Measurements from ENCODE around the gene CDK10.

The CDK10 gene

DNA sequence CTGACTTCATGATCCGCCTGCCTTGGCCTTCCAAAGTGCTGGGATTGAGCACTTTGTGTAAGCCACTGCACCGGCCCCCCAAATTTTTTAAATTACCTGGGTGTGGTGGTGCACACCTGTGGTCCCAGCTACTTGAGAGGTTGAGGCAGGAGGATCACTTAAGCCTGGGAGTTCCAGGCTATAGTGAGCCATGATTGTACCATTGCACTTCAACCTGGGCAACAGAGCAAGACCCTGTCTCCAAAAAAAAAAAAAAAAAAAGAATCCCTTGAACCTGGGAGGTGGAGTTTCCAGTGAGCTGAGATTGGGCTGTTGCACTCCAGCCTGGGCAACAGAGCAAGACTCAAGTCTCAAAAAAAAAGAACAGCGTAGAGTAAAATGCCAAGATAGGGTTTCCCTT lies 50.1 kb downstream of the CDK10 start:
- DNase-seq (ENCODE audit: low read depth) = no peak

DNA sequence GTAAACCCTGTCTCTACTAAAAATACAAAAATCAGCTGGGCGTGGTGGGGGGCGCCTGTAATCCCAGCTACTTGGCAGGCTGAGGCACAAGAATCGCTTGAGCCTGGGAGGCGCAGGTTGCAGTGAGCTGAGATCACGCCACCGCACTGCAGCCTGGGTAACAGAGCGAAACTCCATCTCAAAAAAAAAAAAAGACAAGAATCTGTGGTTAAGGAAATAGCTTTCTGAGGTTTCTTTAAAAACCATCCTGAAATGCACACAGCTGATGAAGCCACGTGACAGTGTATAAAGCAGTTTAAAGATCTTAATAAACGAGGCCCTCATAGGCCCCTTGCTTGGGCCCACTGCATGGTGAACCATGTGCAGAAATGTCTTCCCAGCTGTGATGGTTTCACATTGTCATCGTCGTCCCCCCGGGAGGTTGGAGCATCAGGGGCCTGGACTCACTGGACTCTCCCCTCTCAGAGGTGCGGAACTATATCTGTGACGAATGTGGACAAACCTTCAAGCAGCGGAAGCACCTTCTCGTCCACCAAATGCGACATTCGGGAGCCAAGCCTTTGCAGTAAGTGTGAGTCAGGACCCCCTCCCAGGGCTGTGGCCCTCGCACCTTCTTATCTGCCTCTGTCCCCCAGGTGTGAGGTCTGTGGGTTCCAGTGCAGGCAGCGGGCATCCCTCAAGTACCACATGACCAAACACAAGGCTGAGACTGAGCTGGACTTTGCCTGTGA lies 51.0 kb downstream of the CDK10 start:
- no peak for DNase-seq (ENCODE audit: low read depth)

DNA sequence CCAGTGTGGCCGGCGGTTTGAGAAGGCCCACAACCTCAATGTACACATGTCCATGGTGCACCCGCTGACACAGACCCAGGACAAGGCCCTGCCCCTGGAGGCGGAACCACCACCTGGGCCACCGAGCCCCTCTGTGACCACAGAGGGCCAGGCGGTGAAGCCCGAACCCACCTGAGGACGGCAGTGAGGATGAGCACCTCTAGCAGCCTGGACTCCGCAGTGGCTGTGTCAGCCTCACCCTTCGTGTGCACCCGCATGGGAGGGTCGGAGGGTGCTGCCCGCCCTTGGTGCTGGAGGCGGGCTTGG lies 51.5 kb downstream of the CDK10 start:
- DNase-seq (ENCODE audit: low read depth) = no peak

DNA sequence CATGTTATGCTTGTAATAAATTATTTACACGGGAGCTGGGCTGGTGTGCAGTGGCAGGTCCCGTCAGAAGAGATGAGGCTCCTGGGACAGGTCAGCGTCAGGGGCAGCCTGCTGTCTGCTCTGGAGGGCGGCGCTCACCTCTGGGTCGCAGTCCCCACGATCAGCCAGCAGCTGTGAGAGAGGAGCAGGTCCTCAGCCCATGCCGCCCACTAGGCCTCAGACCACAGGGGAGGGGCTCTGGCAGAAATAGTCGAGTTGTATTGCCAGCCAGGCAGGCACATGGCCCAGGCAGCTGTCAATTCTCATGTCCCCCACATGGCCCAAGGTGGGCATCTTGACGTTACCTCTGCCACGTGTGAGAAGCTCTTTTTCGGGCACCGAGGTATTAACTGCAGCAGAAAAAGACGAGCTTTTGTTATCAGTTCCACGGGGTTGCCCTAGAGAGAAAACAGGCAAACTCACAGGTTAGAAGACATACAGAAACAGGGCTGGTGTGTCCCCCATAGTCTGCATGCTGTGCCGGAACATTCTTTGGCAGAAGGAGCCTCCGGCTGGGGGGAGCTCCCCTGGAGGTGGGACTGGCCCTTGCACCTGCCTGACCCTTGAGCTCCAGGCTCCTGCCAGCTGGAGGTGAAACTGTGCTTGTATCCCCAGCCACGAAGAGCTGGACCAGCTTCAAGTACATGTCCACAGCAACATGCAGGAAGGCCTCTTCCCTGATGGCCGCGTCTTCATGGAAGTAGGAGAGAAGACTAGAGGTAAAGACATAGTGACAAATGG lies 52.2 kb downstream of the CDK10 start:
- no peak for DNase-seq (ENCODE audit: low read depth)

DNA sequence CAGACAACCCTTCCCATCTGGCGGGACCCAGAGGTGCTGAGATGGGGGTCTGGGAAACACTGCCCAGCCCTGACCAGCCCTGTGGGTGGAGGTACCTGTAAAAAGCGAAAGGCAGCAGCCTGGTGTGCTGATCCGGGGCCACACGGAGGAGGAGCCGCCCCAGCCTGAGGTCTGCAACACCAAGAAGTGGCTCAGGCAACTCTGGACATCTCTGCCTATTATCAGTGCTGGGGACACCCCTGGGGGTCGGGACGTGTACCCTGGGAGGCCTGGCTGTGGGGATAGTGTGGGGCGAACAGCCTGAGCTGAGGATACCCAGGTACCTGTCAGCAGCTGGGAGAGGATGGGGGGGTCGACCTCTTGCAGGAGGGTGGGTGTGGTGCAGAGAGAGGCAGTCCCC lies 52.9 kb downstream of the CDK10 start:
- DNase-seq (ENCODE audit: low read depth) = no peak

DNA sequence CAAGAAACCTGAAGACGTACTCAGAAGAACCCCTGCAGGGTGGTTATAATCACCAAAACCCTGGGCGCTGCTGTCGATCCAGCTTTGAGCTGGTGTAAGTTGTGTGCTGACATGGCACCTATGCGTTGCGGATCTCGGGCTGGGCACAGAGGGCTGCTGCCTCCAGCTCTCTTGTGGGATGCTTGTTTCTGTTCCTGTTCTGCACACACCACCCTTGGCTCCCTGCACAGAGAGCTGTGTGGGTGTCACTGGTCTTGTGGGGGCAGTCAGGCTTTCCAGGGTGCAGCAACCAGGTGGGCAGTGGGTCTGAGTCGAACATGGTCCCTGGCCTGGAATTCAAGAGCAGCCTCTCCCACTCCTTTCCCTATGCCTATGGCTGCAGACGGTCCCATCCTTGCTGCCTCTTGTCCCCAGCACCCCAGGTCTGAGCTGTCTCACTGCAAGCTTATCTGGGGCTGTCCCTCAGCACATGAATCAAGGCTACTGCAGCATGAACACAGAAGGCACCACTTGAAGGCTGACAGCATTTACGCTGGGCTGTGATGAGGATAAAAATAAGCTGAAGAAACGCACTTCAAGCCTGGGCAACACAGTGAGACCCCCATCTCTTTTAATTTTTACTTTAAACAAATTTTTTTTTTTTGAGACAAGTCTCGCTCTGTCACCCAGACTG lies 55.0 kb downstream of the CDK10 start:
- no peak for DNase-seq (ENCODE audit: low read depth)

DNA sequence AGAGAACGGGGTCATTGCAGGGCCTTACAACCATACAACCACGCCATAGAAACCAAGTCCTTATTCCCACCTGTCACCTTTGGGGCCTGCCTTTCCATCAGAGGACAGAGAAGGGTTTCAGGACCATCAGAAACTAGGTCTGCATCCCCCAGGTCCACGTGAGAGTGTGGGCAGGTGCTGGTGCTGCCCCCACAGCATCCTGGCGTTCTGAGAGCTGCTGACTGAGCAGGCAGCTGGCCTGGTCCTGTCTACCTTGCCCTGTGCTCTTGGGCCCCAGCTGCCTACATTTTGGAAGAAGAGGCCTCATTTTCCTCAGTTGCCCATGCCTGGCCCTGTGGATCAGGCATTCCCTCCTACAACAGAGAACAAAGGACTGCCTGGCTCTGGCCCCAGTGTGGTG lies 56.5 kb downstream of the CDK10 start:
- no peak for DNase-seq (ENCODE audit: low read depth)

DNA sequence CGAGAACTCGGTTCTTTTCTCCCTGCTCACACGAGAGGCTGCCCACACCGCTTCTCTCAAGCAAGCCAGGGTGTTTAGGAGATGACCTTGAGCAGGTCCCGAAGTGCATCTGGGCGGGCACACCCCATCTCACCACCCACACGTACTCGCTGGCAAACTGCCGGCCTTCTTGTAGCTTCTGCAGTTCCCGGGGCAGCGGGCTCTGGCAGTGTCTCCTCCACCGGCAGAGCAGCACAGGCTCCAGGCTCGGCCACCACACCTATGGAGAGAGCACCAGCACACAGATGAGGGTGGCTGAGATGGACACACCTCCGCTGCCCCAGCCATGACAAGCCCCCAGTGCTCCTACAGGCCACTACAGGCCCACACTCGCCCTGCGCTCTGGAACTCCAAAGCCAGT lies 58.3 kb downstream of the CDK10 start:
- no peak for DNase-seq (ENCODE audit: low read depth)
